KBM-7 (cell line): ENCODE measurements around the gene CBFA2T3.

Experiments
- DNase-seq: peaks from one replicate; pipeline ENCODE4 v3.0.0-alpha.2; 2015
- in situ Hi-C: fragments of 300-500 bp; cut with MboI; formaldehyde crosslinking; loops from 2 replicates; pipeline ENCODE4 v1.14.3; 2020; ENCODE audit warnings: low sequenced_read_pairs, low pct_unique_long_range_greater_than_20kb, mixed read lengths

CBFA2T3 gene

DNA sequence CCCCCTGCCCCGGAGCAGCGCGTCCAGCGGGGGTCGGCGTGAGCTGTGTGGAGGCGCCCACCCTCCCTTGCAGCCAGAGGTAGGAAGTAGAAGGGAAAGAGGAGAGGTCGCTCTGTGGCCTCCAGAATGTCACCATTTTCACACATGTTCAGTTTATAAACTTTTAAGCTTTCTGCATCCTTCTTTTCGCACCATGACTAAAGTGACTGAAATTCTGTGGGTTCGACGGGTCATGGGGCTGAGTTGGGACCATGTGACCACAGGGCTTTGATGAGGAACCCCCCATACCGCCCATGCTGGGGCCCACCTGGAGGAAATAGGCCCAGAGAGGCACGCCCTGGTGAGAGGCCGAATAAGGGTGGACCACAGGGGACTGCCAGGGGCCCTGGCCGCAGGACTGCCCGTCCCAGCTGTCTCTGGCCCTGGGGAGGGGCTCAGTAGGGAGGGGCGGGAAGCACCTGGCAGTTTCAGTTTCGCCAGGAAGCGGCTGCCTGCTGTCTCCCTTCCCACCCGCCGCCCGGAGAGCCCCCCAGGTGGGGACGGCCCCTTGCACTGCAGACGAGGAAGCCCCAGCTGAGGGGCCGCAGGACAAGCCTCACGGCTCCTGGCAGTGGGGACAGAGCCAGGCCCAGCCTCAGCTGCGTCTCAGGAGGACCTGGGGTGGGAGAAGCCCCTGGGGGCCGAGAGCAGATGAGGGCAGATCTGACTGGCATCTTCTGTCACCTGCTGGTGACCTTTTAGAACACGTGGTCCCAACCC is 9.0 kb downstream of the CBFA2T3 start:
- no peak for DNase-seq
- in situ Hi-C loops = no loop called here

DNA sequence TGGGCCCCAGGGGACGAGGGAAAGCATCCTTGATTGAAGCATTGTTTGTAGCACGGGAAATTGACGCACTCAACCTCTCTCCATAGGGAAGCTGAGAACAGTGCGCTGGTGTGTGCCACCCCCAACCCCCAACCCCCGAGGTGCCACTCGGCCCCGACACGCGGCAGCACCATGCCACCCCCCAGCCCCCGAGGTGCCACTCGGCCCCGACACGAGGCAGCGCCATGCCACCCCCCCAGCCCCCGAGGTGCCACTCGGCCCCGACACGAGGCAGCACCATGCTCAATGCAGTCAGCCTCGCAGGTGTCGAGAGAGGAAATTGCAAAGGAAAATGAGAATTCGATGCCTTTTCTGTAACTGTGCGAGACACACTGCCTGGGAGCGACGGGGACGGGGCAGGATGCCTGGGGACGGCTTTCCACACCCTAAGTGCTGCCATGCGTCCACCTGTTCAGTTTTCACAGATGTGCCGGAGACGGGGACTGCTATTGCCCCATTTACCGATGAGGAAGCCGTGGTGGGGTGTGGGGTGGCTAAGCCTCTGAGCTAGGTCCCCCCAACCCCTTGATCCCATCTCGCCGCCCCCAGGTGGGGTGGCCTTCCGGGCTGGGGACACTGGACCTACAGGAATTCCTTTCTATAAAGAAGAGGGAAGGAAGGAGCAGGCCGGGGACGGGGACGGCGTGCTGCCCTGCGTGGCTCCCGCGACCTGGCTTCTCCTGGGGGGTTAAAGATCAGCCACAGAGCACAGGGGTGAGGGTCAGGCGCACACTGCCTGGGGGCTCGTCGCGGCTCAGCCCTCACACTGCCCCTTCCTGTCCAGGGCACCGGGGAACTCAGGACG is 9.8 kb downstream of the CBFA2T3 start:
- DNase-seq = no peak
- in situ Hi-C loops = no loop called here

DNA sequence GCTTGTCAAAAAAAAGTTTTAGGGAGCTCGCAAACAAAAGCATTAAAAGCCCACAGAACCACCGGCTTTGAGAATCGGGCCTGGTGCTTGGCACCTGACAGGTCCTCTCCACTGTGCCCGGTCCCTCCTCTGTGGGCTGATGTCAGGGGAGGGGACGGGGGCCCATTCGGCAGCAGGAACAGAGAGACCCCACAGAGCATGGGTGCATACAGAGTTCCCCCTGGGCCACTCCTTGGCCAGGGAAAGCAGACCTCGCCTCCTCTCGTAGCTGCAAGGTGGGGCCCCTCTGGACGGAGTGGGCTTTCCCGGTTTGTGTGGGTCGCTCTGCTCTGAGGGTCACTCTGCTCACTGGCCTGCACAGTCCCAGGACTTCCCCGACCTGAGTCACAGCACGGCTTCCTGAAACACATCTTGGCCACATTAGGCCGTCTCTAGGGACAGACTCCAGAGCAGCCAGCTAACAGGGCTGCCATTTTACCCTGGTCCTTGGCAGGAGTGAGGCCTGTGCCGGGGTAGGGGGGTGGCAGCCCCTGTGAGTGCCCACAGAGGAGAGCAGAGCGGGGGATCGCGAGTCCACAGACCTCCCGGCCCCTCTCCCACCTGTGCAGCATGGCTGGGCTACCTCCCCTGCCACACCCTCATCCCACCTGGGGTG is 11.1 kb downstream of the CBFA2T3 start:
- in situ Hi-C loops = no loop called here
- DNase-seq = no peak

- in situ Hi-C loops = no loop called here
- no peak for DNase-seq
Observed at GRCh38 chr16:88965411-88965810, 11.6 kb downstream of the CBFA2T3 start.

- in situ Hi-C loops = no loop called here
- DNase-seq = no peak
Observed at GRCh38 chr16:88964636-88965035, 12.4 kb downstream of the CBFA2T3 start.

DNA sequence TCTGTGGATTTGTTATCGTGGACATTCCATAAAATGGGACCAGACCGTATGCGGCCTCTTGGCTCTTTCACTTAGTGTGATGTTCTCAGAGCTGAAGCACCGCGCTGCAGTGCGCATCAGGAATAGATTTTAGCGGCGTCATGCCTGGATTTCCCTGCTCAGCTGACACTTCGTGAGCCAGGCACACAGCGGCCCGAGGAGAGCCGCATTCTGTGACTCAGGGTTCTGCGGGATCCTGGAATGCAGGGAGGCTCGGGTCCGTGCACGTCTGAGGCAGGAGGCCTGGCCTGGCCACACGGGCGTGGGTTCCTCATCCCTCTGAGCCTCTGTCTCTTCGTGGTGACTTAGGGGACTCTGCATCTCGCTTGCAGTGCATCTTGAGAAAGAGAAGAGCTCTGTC is 13.4 kb downstream of the CBFA2T3 start:
- DNase-seq = no peak
- in situ Hi-C loops = no loop called here

DNA sequence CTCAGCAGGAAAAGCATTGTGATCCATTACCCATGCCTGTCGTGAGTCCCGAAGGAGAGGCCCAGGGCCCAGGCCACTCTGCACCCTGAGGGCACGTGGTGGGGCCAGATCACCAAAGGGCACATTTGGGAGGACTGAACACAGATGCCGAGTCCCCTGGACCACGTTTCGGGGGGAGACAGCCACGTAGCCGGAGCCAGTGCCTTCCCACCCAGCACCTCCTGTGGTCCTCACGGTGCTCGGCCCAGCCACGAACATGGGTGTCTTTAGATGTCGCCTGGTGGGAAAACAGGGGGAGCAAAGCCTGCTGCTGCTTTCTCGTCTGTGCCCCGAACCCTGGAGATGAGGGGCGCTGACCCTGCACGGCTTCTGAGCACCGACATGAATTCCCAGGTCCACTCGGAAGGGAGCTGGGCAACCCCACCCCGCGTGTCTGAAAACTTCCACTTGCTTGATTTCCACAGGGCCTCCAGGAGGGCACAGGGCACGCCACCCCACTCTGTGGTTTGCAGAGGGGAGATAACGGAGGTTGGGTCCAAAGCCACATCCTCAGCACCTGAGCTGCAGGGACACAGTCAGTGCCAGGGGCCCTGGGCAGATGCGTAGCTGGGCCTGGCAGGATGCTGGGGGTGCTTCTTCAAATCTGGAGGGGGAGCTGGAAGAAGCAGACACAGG is 14.4 kb downstream of the CBFA2T3 start:
- no peak for DNase-seq
- in situ Hi-C loops = no loop called here

- in situ Hi-C loops = no loop called here
- DNase-seq = no peak
Observed at GRCh38 chr16:88961011-88961410, 16.0 kb downstream of the CBFA2T3 start.

DNA sequence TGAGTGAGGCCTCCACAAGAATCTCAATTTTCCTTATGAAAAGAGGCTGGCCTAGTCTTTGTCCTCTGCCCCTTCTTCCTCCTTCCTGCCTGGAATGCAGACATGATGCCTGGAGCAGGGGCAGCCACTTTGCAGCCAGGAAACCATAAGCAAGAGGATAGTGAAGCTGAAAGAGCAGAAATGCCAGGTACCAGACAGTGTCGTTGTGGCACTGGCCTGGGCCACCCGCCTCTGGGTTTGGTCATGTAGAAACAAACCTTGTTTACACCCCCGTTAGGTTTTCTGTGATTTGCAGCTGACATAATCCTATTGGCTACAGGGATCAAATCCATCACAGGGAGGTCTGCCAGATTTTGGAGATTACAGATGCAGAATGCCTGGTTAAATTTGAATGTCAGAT is 16.5 kb downstream of the CBFA2T3 start:
- no peak for DNase-seq
- in situ Hi-C loops = no loop called here

- DNase-seq = no peak
- in situ Hi-C loops = no loop called here
Observed at GRCh38 chr16:88959022-88959421, 18.0 kb downstream of the CBFA2T3 start.

GRCh38 chr16:88957887-88958577 is 19.0 kb downstream of the CBFA2T3 start:
- peak; percentile 90 for DNase-seq
- in situ Hi-C loops = no loop called here

DNA sequence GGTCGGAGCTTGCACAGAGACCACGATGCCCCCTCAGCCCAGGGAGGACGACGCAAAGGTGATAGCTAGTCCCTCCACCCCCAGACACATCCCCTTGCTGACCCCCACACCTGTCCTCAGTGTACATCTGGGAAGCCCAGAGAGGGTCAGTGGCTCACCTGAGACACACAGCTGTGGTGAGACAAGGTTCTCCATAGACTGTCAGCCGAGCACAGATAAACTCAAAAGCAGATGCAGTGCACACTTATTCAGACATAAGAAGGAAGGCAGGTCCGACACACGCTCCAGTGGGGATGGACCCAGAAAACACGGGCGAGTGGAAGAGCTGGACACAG is 19.6 kb downstream of the CBFA2T3 start:
- in situ Hi-C loops = no loop called here
- no peak for DNase-seq

DNA sequence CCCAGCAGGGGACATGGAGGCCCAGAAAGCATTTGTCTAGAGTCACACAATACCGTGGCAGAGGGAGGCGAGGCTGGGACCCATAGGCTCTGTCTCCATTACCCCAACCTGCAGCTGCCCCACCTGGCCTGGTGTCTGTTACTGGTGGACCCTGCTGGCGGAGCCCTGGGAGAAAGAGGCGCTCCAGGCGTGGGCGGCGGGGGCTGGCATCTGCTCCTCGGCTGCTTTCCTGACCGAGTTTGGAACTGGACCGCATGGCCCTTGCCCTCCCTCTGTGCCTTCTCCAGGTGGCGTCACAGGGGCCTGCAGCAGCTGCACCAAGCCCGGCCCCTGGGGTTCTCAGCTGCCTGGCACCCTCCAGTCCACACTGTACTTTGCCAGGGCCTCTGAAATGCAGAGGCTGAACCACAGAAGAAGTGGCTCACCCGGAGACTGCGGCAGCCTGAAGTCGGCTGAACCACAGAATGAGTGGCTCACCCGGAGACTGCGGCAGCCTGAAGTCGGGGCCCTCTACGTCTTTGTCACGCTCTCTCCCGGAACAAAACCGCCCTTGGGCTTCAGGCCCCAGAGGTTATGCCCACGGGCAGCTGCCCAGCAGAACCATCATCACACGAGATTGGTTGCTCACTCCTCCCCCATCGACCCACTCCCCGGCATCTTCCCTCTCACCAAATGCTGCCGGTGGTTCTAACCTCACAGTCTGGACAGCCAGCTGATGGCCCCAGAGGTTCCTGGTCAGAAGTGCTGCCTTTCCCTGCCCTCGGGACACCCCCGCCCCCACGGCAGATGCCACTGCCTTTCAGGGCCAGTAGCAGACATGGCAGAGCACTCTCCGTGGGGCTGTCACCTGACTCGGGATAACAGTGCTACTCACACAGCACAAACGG is 20.2 kb downstream of the CBFA2T3 start:
- in situ Hi-C loops = no loop called here
- DNase-seq = no peak

GRCh38 chr16:88955906-88956305 is 21.1 kb downstream of the CBFA2T3 start:
- no peak for DNase-seq
- in situ Hi-C loops = no loop called here

GRCh38 chr16:88953003-88953690 is 23.9 kb downstream of the CBFA2T3 start:
- no peak for DNase-seq
- in situ Hi-C loops = no loop called here

GRCh38 chr16:88951989-88952388 is 25.0 kb downstream of the CBFA2T3 start:
- no peak for DNase-seq
- in situ Hi-C loops = no loop called here

- DNase-seq = no peak
Observed at GRCh38 chr16:88951501-88951900, 25.5 kb downstream of the CBFA2T3 start.

More at GRCh38 chr16:88951501-88951900, 25.5 kb downstream of the CBFA2T3 start:
- in situ Hi-C loops = no loop called here
